H9 (cell line): ENCODE measurements around the gene DMD. TPM values are rescaled to one million over a fixed set of nuclear protein-coding genes. Genes with fewer than 3 reads are reported as not detected.

ENCODE experiments used
- DNase-seq: peaks from one replicate; pipeline ENCODE4 v3.0.0-alpha.2; 2017
- H2AFZ ChIP-seq: one replicate; pipeline ENCODE4 v1.6.1; 2013; ENCODE audit warnings: mild to moderate bottlenecking, low read length, control low read depth, moderate library complexity
- H2AK5ac ChIP-seq: 2 replicates; pipeline ENCODE4 v1.6.1; 2013; ENCODE audit warnings: low read length, control low read depth, mixed read lengths; ENCODE audit not compliant: insufficient read length
- H2BK120ac ChIP-seq: one replicate; pipeline ENCODE4 v1.6.1; 2013; ENCODE audit warnings: low read depth, mild to moderate bottlenecking, low read length, control low read depth, inconsistent platforms; ENCODE audit not compliant: poor library complexity, severe bottlenecking
- H2BK12ac ChIP-seq: 2 replicates; pipeline ENCODE4 v1.6.1; 2013; ENCODE audit warnings: low read length, control low read depth, mixed read lengths, low read depth; ENCODE audit not compliant: insufficient read length
- H2BK15ac ChIP-seq: 2 replicates; pipeline ENCODE4 v1.6.1; 2013; ENCODE audit warnings: low read depth, low read length, control low read depth
- H2BK20ac ChIP-seq: one replicate; pipeline ENCODE4 v1.6.1; 2013; ENCODE audit warnings: low read depth, mild to moderate bottlenecking, low read length, control low read depth, inconsistent platforms; ENCODE audit not compliant: poor library complexity, severe bottlenecking
- H2BK5ac ChIP-seq: 2 replicates; pipeline ENCODE4 v1.6.1; 2013; ENCODE audit warnings: low read length, control low read depth, mixed read lengths; ENCODE audit not compliant: insufficient read length
- H3K14ac ChIP-seq: 2 replicates; pipeline ENCODE4 v1.6.1; 2013; ENCODE audit warnings: low read length, control low read depth; ENCODE audit not compliant: insufficient read depth
- H3K18ac ChIP-seq: 2 replicates; pipeline ENCODE4 v1.6.1; 2013; ENCODE audit warnings: low read depth, mild to moderate bottlenecking, mixed read lengths, low read length, control low read depth; ENCODE audit not compliant: insufficient read length
- H3K23ac ChIP-seq: 2 replicates; pipeline ENCODE4 v1.6.1; 2013; ENCODE audit warnings: low read length, control low read depth, mixed read lengths, low read depth; ENCODE audit not compliant: insufficient read length
- H3K23me2 ChIP-seq: 2 replicates; pipeline ENCODE4 v1.6.1; 2013; ENCODE audit warnings: low read depth, mild to moderate bottlenecking, mixed read lengths, low read length, control low read depth; ENCODE audit not compliant: insufficient read length, poor library complexity, severe bottlenecking
- H3K27ac ChIP-seq: 2 replicates; pipeline ENCODE4 v1.5.1; 2013; ENCODE audit warnings: low read length, control low read depth, mixed read lengths, low read depth; ENCODE audit not compliant: insufficient read length
- H3K27me3 ChIP-seq: 2 replicates; pipeline ENCODE4 v1.6.1; 2013; ENCODE audit warnings: low read length, control low read depth, inconsistent platforms; ENCODE audit not compliant: insufficient read depth
- H3K4ac ChIP-seq: 2 replicates; pipeline ENCODE4 v1.6.1; 2013; ENCODE audit warnings: low read depth, mild to moderate bottlenecking, control low read depth, inconsistent platforms, low read length, moderate library complexity
- H3K4me1 ChIP-seq: 2 replicates; pipeline ENCODE4 v1.6.1; 2013; ENCODE audit warnings: low read length, control low read depth, inconsistent platforms; ENCODE audit not compliant: insufficient read depth
- H3K4me2 ChIP-seq: 2 replicates; pipeline ENCODE4 v1.6.1; 2013; ENCODE audit warnings: low read length, control low read depth, mixed read lengths; ENCODE audit not compliant: insufficient read length, insufficient read depth
- H3K56ac ChIP-seq: 2 replicates; pipeline ENCODE4 v1.6.1; 2013; ENCODE audit warnings: low read depth, mild to moderate bottlenecking, mixed read lengths, low read length, control low read depth; ENCODE audit not compliant: insufficient read length
- H3K79me1 ChIP-seq: 2 replicates; pipeline ENCODE4 v1.6.1; 2013; ENCODE audit warnings: low read depth, mild to moderate bottlenecking, moderate library complexity, low read length, control low read depth, inconsistent platforms; ENCODE audit not compliant: insufficient read depth, poor library complexity, severe bottlenecking
- H3K79me2 ChIP-seq: 2 replicates; pipeline ENCODE4 v1.6.1; 2013; ENCODE audit warnings: low read length, control low read depth, inconsistent platforms; ENCODE audit not compliant: insufficient read depth
- H3K9ac ChIP-seq: 2 replicates; pipeline ENCODE4 v1.6.1; 2013; ENCODE audit warnings: low read length, control low read depth, mixed read lengths; ENCODE audit not compliant: insufficient read length; ENCODE audit errors: extremely low read depth
- H3K9me3 ChIP-seq: one replicate; pipeline ENCODE4 v1.6.1; 2013; ENCODE audit warnings: low read depth, low read length, inconsistent platforms; ENCODE audit not compliant: control insufficient read depth
- H3T11ph ChIP-seq: one replicate; pipeline ENCODE4 v1.6.1; 2013; ENCODE audit warnings: mild to moderate bottlenecking, low read length, control low read depth, inconsistent platforms
- H4K20me1 ChIP-seq: one replicate; pipeline ENCODE4 v1.6.1; 2013; ENCODE audit not compliant: control insufficient read depth, insufficient read length, insufficient read depth
- H4K5ac ChIP-seq: 2 replicates; pipeline ENCODE4 v1.6.1; 2013; ENCODE audit warnings: low read depth, mild to moderate bottlenecking, mixed read lengths, low read length, control low read depth; ENCODE audit not compliant: insufficient read length
- H4K8ac ChIP-seq: replicated peaks from 2 replicates; pipeline ENCODE4 v1.6.1; 2013; ENCODE audit warnings: low read length, control low read depth, mixed read lengths, low read depth; ENCODE audit not compliant: insufficient read length
- H4K91ac ChIP-seq: 2 replicates; pipeline ENCODE4 v1.6.1; 2013; ENCODE audit warnings: low read depth, mild to moderate bottlenecking, moderate library complexity, mixed read lengths, low read length, control low read depth; ENCODE audit not compliant: insufficient read length
- H3K27ac Mint-ChIP-seq, 3 experiments: 2 replicates in 2 of 3; 3 replicates in 1 of 3; pipeline ENCODE4 v1.8.0; 2020 to 2021; ENCODE audit warnings: mixed read lengths in 3 of 3, mild to moderate bottlenecking in 1 of 3, moderate library complexity in 1 of 3
- H3K27me3 Mint-ChIP-seq: 2 replicates; pipeline ENCODE4 v1.8.0; 2021; ENCODE audit warnings: low read depth, mild to moderate bottlenecking, moderate library complexity, mixed read lengths
- H3K36me3 Mint-ChIP-seq, 3 experiments: 2 replicates in 2 of 3; 3 replicates in 1 of 3; pipeline ENCODE4 v1.8.0; 2020 to 2021; ENCODE audit warnings: low read depth in 3 of 3, mixed read lengths in 3 of 3; ENCODE audit not compliant: insufficient read depth in 1 of 3
- H3K4me1 Mint-ChIP-seq, 2 experiments: 2 replicates each; pipeline ENCODE4 v1.8.0; 2020; ENCODE audit warnings: mixed read lengths in 2 of 2
- H3K4me3 Mint-ChIP-seq, 2 experiments: 2 replicates in 1 of 2; 3 replicates in 1 of 2; pipeline ENCODE4 v1.8.0; 2020 to 2021; ENCODE audit warnings: mild to moderate bottlenecking in 2 of 2, mixed read lengths in 2 of 2, moderate library complexity in 1 of 2
- H3K9me3 Mint-ChIP-seq, 2 experiments: 2 replicates in 1 of 2; 3 replicates in 1 of 2; pipeline ENCODE4 v1.8.0; 2020; ENCODE audit warnings: mild to moderate bottlenecking in 2 of 2, mixed read lengths in 2 of 2, moderate library complexity in 1 of 2
- CTCF ChIP-seq: fragments of 200-600 bp; sonication (generic); conservative IDR thresholded peaks from 3 replicates; pipeline ENCODE4 v1.8.0; 2021; ENCODE audit warnings: antibody characterized with exemption, mild to moderate bottlenecking
- WGBS: extraction: QIAGEN DNeasy Blood & Tissue Kit; methylation state at CpG from one replicate; pipeline ENCODE4 v1.1.7; 2013; ENCODE audit warnings: missing lambda C conversion rate, low lambda C conversion rate, mixed read lengths; ENCODE audit not compliant: insufficient read length; ENCODE audit errors: extremely low coverage; 5-methylcytosine and 5-hydroxymethylcytosine counted together
- total RNA-seq: library from RNA; stranded (reverse); gene quantifications from 2 replicates; pipeline ENCODE4 v1.2.1, GENCODE V29; 2021

The DMD gene
- total RNA-seq, 1 experiment from 2014 or later = 3.8 TPM

- no CpG with 5 or more reads among the region's 2 CpGs for WGBS
- Histone ChIP-seq H3K18ac (no peak overlapping the region), H3K23me2 (no peaks in the 10 kb centered on the region), H2AK5ac (no peak overlapping the region), H3K4me2 (no peak overlapping the region), H2BK120ac (no peak overlapping the region), H3K14ac (no peak overlapping the region), H2BK15ac (no peak overlapping the region), H3K4me1 (no peaks in the 10 kb centered on the region), H2BK5ac (no peak overlapping the region), H4K20me1 (no peaks in the 10 kb centered on the region), H3K79me2 (no peaks in the 10 kb centered on the region), H3K27ac (no peak overlapping the region), H3K56ac (no peak overlapping the region), H2BK12ac (no peak overlapping the region), H3K23ac (no peak overlapping the region), H4K5ac (no peak overlapping the region), H3K9me3 (no peaks in the 10 kb centered on the region), H4K8ac (no peak overlapping the region), H2BK20ac (no peak overlapping the region), H3T11ph (no peak overlapping the region), H3K4ac (no peak overlapping the region), H3K79me1 (no peaks in the 10 kb centered on the region), H4K91ac (no peak overlapping the region), H2AFZ (no peak overlapping the region), H3K27me3 (no peaks in the 10 kb centered on the region), H3K9ac (no peak overlapping the region)
- no peak overlapping the region for H3K27ac Mint-ChIP-seq
- H3K36me3 Mint-ChIP-seq = no peaks in the 10 kb centered on the region; a peak in 1 of 7 replicates
- no peaks in the 10 kb centered on the region; the same call in 1 of the 2 replicates for H3K27me3 Mint-ChIP-seq
- no peak for DNase-seq
- no peak for TF ChIP-seq CTCF
- peaks cover 32 to 34% of the 10 kb centered on the region in 2 experiments for H3K9me3 Mint-ChIP-seq
- H3K4me3 Mint-ChIP-seq = no peak overlapping the region
- H3K4me1 Mint-ChIP-seq = peaks cover 0 to 3% of the 10 kb centered on the region in 2 experiments; a peak in 1 of 4 replicates
These were observed 1493.9 kb downstream of the DMD start for GRCh38 chrX:31717474-31717873.
